Keratinocyte (primary cell): Measurements from ENCODE around the gene NUDT6. TPM values are rescaled to one million over a fixed set of nuclear protein-coding genes. Genes with fewer than 3 reads are reported as not detected.

ENCODE experiments used
- DNase-seq: peaks from one replicate; pipeline ENCODE4 v3.0.0-alpha.2; 2011; ENCODE audit warnings: low read depth, missing footprints, low spot score
- FAIRE-seq: peaks from 2 replicates; lab custom pipeline; 2011; peaks lifted over from hg19 to GRCh38; lab: Jason Lieb, UNC
- H2AFZ ChIP-seq: 2 replicates; pipeline ENCODE4 v1.6.0; 2012; ENCODE audit warnings: low read length, control low read depth, inconsistent platforms; ENCODE audit not compliant: control insufficient read depth
- H3K27ac ChIP-seq: 2 replicates; pipeline ENCODE4 v1.5.1; 2011; ENCODE audit warnings: low read length; ENCODE audit not compliant: control insufficient read depth, insufficient read depth
- H3K27me3 ChIP-seq: 3 replicates; pipeline ENCODE4 v1.6.0; 2011; ENCODE audit warnings: low read length; ENCODE audit not compliant: control insufficient read depth, insufficient read depth; ENCODE audit errors: extremely low read depth
- H3K36me3 ChIP-seq, 2 experiments: 2 replicates in 1 of 2; 3 replicates in 1 of 2; pipeline ENCODE4 v1.5.1; 2011; ENCODE audit warnings: low read length in 2 of 2, mild to moderate bottlenecking in 1 of 2; ENCODE audit not compliant: control insufficient read depth in 2 of 2, insufficient read depth in 2 of 2; ENCODE audit errors: extremely low read depth in 1 of 2
- H3K4me1 ChIP-seq: 3 replicates; pipeline ENCODE4 v1.5.1; 2011; ENCODE audit warnings: low read length; ENCODE audit not compliant: control insufficient read depth, insufficient read depth; ENCODE audit errors: extremely low read depth
- H3K4me2 ChIP-seq: 3 replicates; pipeline ENCODE4 v1.6.0; 2011; ENCODE audit warnings: low read depth, low read length; ENCODE audit not compliant: control insufficient read depth, insufficient read depth; ENCODE audit errors: extremely low read depth
- H3K4me3 ChIP-seq, 3 experiments: fragments of 200-600 bp in 1 of 3; sonication (generic) in 1 of 3; 2 replicates in 2 of 3; 3 replicates in 1 of 3; pipeline ENCODE4 v1.5.1; 2011 to 2016; ENCODE audit warnings: low read length in 3 of 3, mild to moderate bottlenecking in 3 of 3, control low read depth in 2 of 3, inconsistent platforms in 1 of 3, low read depth in 1 of 3, mixed read lengths in 1 of 3, mixed run types in 1 of 3, moderate library complexity in 1 of 3; ENCODE audit not compliant: control insufficient read depth in 2 of 3, insufficient read depth in 2 of 3; ENCODE audit errors: extremely low read depth in 1 of 3
- H3K79me2 ChIP-seq: 2 replicates; pipeline ENCODE4 v1.6.0; 2012; ENCODE audit warnings: low read length; ENCODE audit not compliant: control insufficient read depth, insufficient read depth
- H3K9ac ChIP-seq: 3 replicates; pipeline ENCODE4 v1.6.0; 2011; ENCODE audit warnings: low read length; ENCODE audit not compliant: control insufficient read depth, insufficient read depth; ENCODE audit errors: extremely low read depth
- H3K9me1 ChIP-seq: 3 replicates; pipeline ENCODE4 v1.6.0; 2011; ENCODE audit warnings: low read length; ENCODE audit not compliant: control insufficient read depth, insufficient read depth; ENCODE audit errors: extremely low read depth
- H3K9me3 ChIP-seq: 2 replicates; pipeline ENCODE4 v1.5.1; 2012; ENCODE audit warnings: low read depth, low read length; ENCODE audit not compliant: control insufficient read depth
- H4K20me1 ChIP-seq: 3 replicates; pipeline ENCODE4 v1.6.0; 2011; ENCODE audit warnings: low read length; ENCODE audit not compliant: control insufficient read depth, insufficient read depth; ENCODE audit errors: extremely low read depth
- CTCF ChIP-seq, 3 experiments: IDR thresholded peaks in 1 of 3; conservative IDR thresholded peaks in 1 of 3; optimal IDR thresholded peaks in 1 of 3; 2 replicates in 2 of 3; 3 replicates in 1 of 3; pipeline versions ENCODE3 to v1.5.1; 2011; ENCODE audit warnings: low read length in 3 of 3, mild to moderate bottlenecking in 3 of 3, moderate library complexity in 2 of 3, control low read depth in 1 of 3, inconsistent platforms in 1 of 3; ENCODE audit not compliant: insufficient read depth in 2 of 3; ENCODE audit errors: extremely low read depth in 1 of 3
- EZH2 ChIP-seq: IDR thresholded peaks from one replicate; pipeline ENCODE4 v1.6.1; 2012; ENCODE audit warnings: inconsistent platforms, mild to moderate bottlenecking, low read length, moderate library complexity
- dilution Hi-C: fragments of 300-500 bp; cut with MboI; formaldehyde crosslinking; loops from one replicate; pipeline ENCODE4 v1.7.0; 2020; ENCODE audit warnings: low sequenced_read_pairs; ENCODE audit not compliant: extremely low pct_ligation_motif_present
- polyA plus RNA-seq, 5 experiments: library from polyadenylated mRNA; depleted of rRNA in 3 of 5; stranded (reverse) in 3 of 5; stranded (forward) in 1 of 5; unstranded in 1 of 5; fragments of >200 nt; gene quantifications; 1 replicate in 1 of 5; 2 replicates in 3 of 5; 3 replicates in 1 of 5; pipeline versions ENCODE4 v1.2.1 to v1.2.3, GENCODE V29; 2011 to 2012; ENCODE audit warnings: missing spikeins in 2 of 5, low read depth in 1 of 5, low replicate concordance in 1 of 5

NUDT6 gene
- polyA plus RNA-seq, 1 donor (not counting 4 experiments of a cell fraction or from before 2014, with no cell fraction given): 6.9 TPM

DNA sequence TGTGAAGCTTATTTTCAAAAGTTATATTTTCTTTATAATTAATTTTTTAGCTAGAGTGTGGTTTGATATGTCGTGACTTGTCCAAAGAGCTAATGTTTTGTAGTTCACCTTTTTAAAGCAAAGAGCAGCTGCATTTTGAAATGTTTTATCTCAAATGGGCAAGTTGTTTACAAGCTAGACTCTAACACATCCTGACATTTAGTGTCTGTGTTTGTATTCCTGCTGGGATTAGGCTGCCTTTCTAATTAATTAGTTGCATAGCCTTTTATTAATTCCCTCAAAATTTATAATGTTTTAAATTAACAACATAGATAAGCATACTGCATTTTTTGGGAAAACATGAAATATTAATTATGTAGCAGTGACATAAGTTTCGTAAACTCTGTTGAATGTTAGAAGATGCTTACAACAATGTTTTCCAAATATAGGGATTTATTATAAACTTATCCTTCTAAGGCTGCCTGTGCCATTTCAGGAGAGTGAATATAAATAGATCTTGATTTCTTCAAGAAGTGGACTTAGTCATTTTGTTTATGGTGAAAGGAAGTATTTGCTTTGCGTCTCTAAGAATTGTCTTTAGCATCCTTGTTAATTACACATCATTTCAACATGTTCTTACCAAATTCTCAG lies 37.7 kb upstream of the NUDT6 start:
- Histone ChIP-seq H2AFZ (no peak overlapping the region), H3K4me3 (no peak overlapping the region), H3K27ac (no peak overlapping the region), H3K9me1 (no peaks in the 10 kb centered on the region), H3K4me1 (peaks cover 5% of the 10 kb centered on the region), H3K4me2 (no peak overlapping the region), H3K36me3 (no peaks in the 10 kb centered on the region), H4K20me1 (no peaks in the 10 kb centered on the region), H3K9ac (no peak overlapping the region), H3K27me3 (no peaks in the 10 kb centered on the region), H3K79me2 (no peaks in the 10 kb centered on the region), H3K9me3 (no peaks in the 10 kb centered on the region)
- no peak for FAIRE-seq
- TF ChIP-seq EZH2: no peak
- TF ChIP-seq CTCF (optimal IDR thresholded peaks at IDR 0.05 in 1 of 3, IDR thresholded peaks at IDR 0.05 in 1 of 3, conservative IDR thresholded peaks at IDR 0.05 in 1 of 3; ENCODE audit: extremely low read depth in 1 of 3, insufficient read depth in 2 of 3, low read length in 3 of 3): no peak
- dilution Hi-C loops: no loop called here
- no peak for DNase-seq

- H3K4me3 ChIP-seq: no peak overlapping the region
- H3K27me3 ChIP-seq: no peaks in the 10 kb centered on the region
- H3K9me3 ChIP-seq: no peaks in the 10 kb centered on the region
- no peak overlapping the region for H3K9ac ChIP-seq
- peaks cover 5% of the 10 kb centered on the region for H3K4me1 ChIP-seq
- no peaks in the 10 kb centered on the region for H3K9me1 ChIP-seq
- H3K79me2 ChIP-seq: no peaks in the 10 kb centered on the region
- no peak for TF ChIP-seq EZH2
- TF ChIP-seq CTCF (optimal IDR thresholded peaks at IDR 0.05 in 1 of 3, IDR thresholded peaks at IDR 0.05 in 1 of 3, conservative IDR thresholded peaks at IDR 0.05 in 1 of 3; ENCODE audit: extremely low read depth in 1 of 3, insufficient read depth in 2 of 3, low read length in 3 of 3): no peak
- dilution Hi-C loops: no loop called here
- no peak for DNase-seq
- H3K27ac ChIP-seq: no peak overlapping the region
- H4K20me1 ChIP-seq: no peaks in the 10 kb centered on the region
- H2AFZ ChIP-seq: no peak overlapping the region
- H3K36me3 ChIP-seq: no peaks in the 10 kb centered on the region
- no peak for FAIRE-seq
- no peak overlapping the region for H3K4me2 ChIP-seq
These were observed 37.0 kb upstream of the NUDT6 start for GRCh38 chr4:122959441-122959840.
